GM12878 (cell line): ENCODE measurements around the gene BMP7. TPM values are rescaled to one million over a fixed set of nuclear protein-coding genes. Genes with fewer than 3 reads are reported as not detected.
"Not testable (repeated sequence)": the region's sequence is repeated elsewhere in the genome, so short reads cannot be mapped to it uniquely, and the experiment has no call there.

Experiments
- ATAC-seq: fragments of 200-7000 bp; cut with Tn5 transposase; 3 replicates; pipeline ENCODE4 v1.9.1; 2020; ENCODE audit warnings: mild to moderate bottlenecking, moderate library complexity
- BruUV-seq: library from RNA; stranded (reverse); fragments of 400-500 nt; replicated peaks from 2 replicates; lab custom pipeline; 2021; lab: Mats Ljungman, UMichigan
- CTCF ChIA-PET: fragments of 300-600 bp; sonication (Branson Sonifier 250); formaldehyde crosslinking; extraction: SDS; loops from one replicate; lab custom pipeline; 2021; ENCODE audit warnings: inconsistent platforms; lab: Yijun Ruan, JAX
- POLR2A ChIA-PET: fragments of 350-600 bp; formaldehyde crosslinking; extraction: SDS; loops from one replicate; lab custom pipeline; 2021; ENCODE audit warnings: inconsistent platforms; lab: Charles Lee
- RAD21 ChIA-PET: fragments of 300-600 bp; sonication (Branson Sonifier 250); formaldehyde crosslinking; loops from one replicate; lab custom pipeline; 2023; ENCODE audit warnings: antibody characterized with exemption; ENCODE audit not compliant: unreplicated experiment; lab: Charles Lee
- SMC1A ChIA-PET: fragments of 300-600 bp; sonication (Branson Sonifier 250); formaldehyde crosslinking; loops from one replicate; lab custom pipeline; 2023; ENCODE audit not compliant: unreplicated experiment, uncharacterized antibody; lab: Charles Lee
- DNase-seq: peaks from one replicate; pipeline ENCODE4 v3.0.0-alpha.2; 2011; ENCODE audit warnings: low read depth, low spot score
- FAIRE-seq: peaks from 3 replicates; lab custom pipeline; 2011; peaks lifted over from hg19 to GRCh38; lab: Jason Lieb, UNC
- H2AFZ ChIP-seq: 2 replicates; pipeline ENCODE4 v1.6.0; 2011; ENCODE audit warnings: low read depth, low read length, control low read depth; ENCODE audit not compliant: control insufficient read depth
- H3K27ac ChIP-seq: 2 replicates; pipeline ENCODE4 v1.5.1; 2011; ENCODE audit warnings: control low read depth; ENCODE audit not compliant: control insufficient read depth, insufficient read depth
- H3K27me3 ChIP-seq, 2 experiments: replicated peaks in 1 of 2; 2 replicates each; pipeline versions ENCODE4 v1.6.0 to v1.6.1; 2011; ENCODE audit warnings: low read length in 1 of 2; ENCODE audit not compliant: control insufficient read depth in 2 of 2, insufficient read depth in 2 of 2
- H3K36me3 ChIP-seq, 2 experiments: 2 replicates each; pipeline ENCODE4 v1.5.1; 2011; ENCODE audit warnings: low read length in 1 of 2; ENCODE audit not compliant: control insufficient read depth in 2 of 2, insufficient read depth in 2 of 2
- H3K4me1 ChIP-seq: 2 replicates; pipeline ENCODE4 v1.6.1; 2011; ENCODE audit warnings: mild to moderate bottlenecking, low read length, moderate library complexity, mixed read lengths; ENCODE audit not compliant: control insufficient read depth, insufficient read depth
- H3K4me2 ChIP-seq: 2 replicates; pipeline ENCODE4 v1.6.0; 2011; ENCODE audit warnings: control low read depth; ENCODE audit not compliant: control insufficient read depth, insufficient read depth
- H3K4me3 ChIP-seq: fragments of 200-600 bp; sonication (generic); 2 replicates; pipeline ENCODE4 v1.5.1; 2016
- H3K79me2 ChIP-seq: 2 replicates; pipeline ENCODE4 v1.6.0; 2011; ENCODE audit warnings: low read length; ENCODE audit not compliant: control insufficient read depth, insufficient read depth
- H3K9ac ChIP-seq: 2 replicates; pipeline ENCODE4 v1.8.0; 2011; ENCODE audit warnings: low read length, control low read depth, mixed read lengths; ENCODE audit not compliant: control insufficient read depth, insufficient read depth
- H3K9me3 ChIP-seq: replicated peaks from 3 replicates; pipeline ENCODE4 v1.5.1; 2011; ENCODE audit warnings: mild to moderate bottlenecking, low read length; ENCODE audit not compliant: control insufficient read depth, insufficient read depth
- H4K20me1 ChIP-seq: 2 replicates; pipeline ENCODE4 v1.6.0; 2011; ENCODE audit not compliant: control insufficient read depth, insufficient read depth
- ETV6 ChIP-seq, 2 experiments: fragments of 450-650 bp in 1 of 2; IDR thresholded peaks in 1 of 2; conservative IDR thresholded peaks in 1 of 2; 2 replicates each; pipeline ENCODE4 v1.6.1; 2014; ENCODE audit warnings: antibody characterized with exemption in 1 of 2, borderline replicate concordance in 1 of 2, low read depth in 1 of 2, mild to moderate bottlenecking in 1 of 2, moderate library complexity in 1 of 2
- IRF4 ChIP-seq: IDR thresholded peaks from 2 replicates; pipeline ENCODE4 v1.6.1; 2011; ENCODE audit warnings: low read depth, low read length
- NFXL1 ChIP-seq: fragments of 450-650 bp; IDR thresholded peaks from 2 replicates; pipeline ENCODE4 v1.6.1; 2017; ENCODE audit warnings: antibody characterized with exemption, mild to moderate bottlenecking, borderline replicate concordance
- SP1 ChIP-seq: IDR thresholded peaks from one replicate; pipeline ENCODE4 v1.6.1; 2011; ENCODE audit warnings: low read depth, low read length
- ZNF622 ChIP-seq: fragments of 450-650 bp; IDR thresholded peaks from 2 replicates; pipeline ENCODE4 v1.6.1; 2017; ENCODE audit warnings: mild to moderate bottlenecking, inconsistent platforms
- WGBS: methylation state at CpG from one replicate; pipeline ENCODE4 v1.1.6; 2016; ENCODE audit warnings: low lambda C conversion rate; ENCODE audit not compliant: insufficient replicate concordance, insufficient coverage; ENCODE audit errors: missing lambda C conversion rate; 5-methylcytosine and 5-hydroxymethylcytosine counted together
- in situ Hi-C: fragments of 300-500 bp; cut with MboI; formaldehyde crosslinking; loops from 9 replicates; pipeline ENCODE4 v1.14.3; 2018; ENCODE audit warnings: mixed read lengths
- intact Hi-C: fragments of 100-400 bp; cut with micrococcal nuclease; formaldehyde crosslinking; loops from one replicate; pipeline ENCODE4 v1.14.2; 2022; ENCODE audit not compliant: unreplicated experiment
- polyA plus RNA-seq, 11 experiments: library from polyadenylated mRNA; depleted of rRNA in 4 of 11; unstranded in 6 of 11; stranded (reverse) in 5 of 11; fragments of >200 nt; fragmentation: Nextera tagmentation in 4 of 11; fragmentation: Illumina TruSeq in 1 of 11; extraction: Ambion mirVana in 4 of 11; extraction: Trizol in 1 of 11; gene quantifications; 1 replicate in 1 of 11; 2 replicates in 10 of 11; pipeline versions ENCODE4 v1.2.1 to v1.2.3, GENCODE V29; 2011 to 2016; ENCODE audit warnings: inconsistent platforms in 2 of 11, missing spikeins in 2 of 11, low read depth in 1 of 11
- total RNA-seq, 4 experiments: library from RNA; depleted of rRNA in 3 of 4; stranded (reverse); fragments of >200 nt in 3 of 4; fragmentation: Illumina TruSeq in 1 of 4; extraction: Trizol in 1 of 4; gene quantifications; 2 replicates each; pipeline versions ENCODE4 v1.2.1 to v1.2.3, GENCODE V29; 2013 to 2021
- TF ChIP-seq, protein P1 (sequence below): IDR thresholded peaks from 2 replicates; pipeline ENCODE4 v1.6.1; 2012; ENCODE audit warnings: low read depth, low read length, improper control_type of control experiment

The BMP7 gene
- total and polyA plus RNA-seq, 10 of the 15 experiments (the other 5 are each of a cell fraction or from before 2014, with no cell fraction given), result 0.18 to 0.51 (median 0.28) TPM; not detected in 7

DNA sequence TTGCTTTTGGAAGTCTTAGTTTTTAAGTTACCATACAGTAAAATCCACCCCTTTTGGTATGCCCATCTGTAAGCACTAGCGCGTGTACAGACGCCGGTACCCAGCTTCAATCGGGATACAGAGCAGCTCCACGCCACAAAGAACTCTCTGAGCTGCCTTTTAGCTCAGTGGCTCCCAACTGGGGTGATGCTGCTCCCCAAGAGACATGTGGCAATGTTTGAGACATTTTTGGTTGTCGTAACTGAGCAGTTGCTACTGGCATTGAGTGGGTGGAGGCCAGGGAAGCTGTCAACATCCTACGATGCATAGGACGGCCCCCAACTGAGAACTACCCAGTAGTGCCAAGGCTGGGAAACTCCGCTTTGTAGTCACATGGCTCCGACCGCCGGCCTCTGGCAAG, 73.3 kb downstream of the BMP7 start (continued):
- TF ChIP-seq, protein P1, sequence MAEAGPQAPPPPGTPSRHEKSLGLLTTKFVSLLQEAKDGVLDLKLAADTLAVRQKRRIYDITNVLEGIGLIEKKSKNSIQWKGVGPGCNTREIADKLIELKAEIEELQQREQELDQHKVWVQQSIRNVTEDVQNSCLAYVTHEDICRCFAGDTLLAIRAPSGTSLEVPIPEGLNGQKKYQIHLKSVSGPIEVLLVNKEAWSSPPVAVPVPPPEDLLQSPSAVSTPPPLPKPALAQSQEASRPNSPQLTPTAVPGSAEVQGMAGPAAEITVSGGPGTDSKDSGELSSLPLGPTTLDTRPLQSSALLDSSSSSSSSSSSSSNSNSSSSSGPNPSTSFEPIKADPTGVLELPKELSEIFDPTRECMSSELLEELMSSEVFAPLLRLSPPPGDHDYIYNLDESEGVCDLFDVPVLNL, result no peak
- TF ChIP-seq SP1, result no peak

GRCh38 chr20:57192311-57192710, 74.1 kb downstream of the BMP7 start:
- SMC1A ChIA-PET, result no interaction called here
- no peak overlapping the region for H3K4me2 ChIP-seq
- peaks cover 0 to 2% of the 10 kb centered on the region in 2 experiments; a peak in 2 of 4 replicates for H3K27me3 ChIP-seq
- WGBS, result 46% methylated on average over 6 of the region's 6 CpGs
- H3K9ac ChIP-seq, result no peak overlapping the region
- H3K36me3 ChIP-seq, result no peaks in the 10 kb centered on the region
- H3K79me2 ChIP-seq, result no peaks in the 10 kb centered on the region
- RAD21 ChIA-PET, result no interaction called here
- POLR2A ChIA-PET, result no interaction called here
- no peak overlapping the region for H2AFZ ChIP-seq
- BruUV-seq, result no TSS peak
- CTCF ChIA-PET, result no interaction called here
- no peak for TF ChIP-seq ZNF622
- no peak for TF ChIP-seq IRF4
- TF ChIP-seq NFXL1, result peak; percentile 81
- DNase-seq, result no peak
- no peak for FAIRE-seq
- no peaks in the 10 kb centered on the region for H3K4me1 ChIP-seq
- H4K20me1 ChIP-seq, result no peaks in the 10 kb centered on the region; the same call in 1 of the 2 replicates
- ATAC-seq, result no peak
- intact Hi-C loops (no loop called here), in situ Hi-C loops (no loop called here)
- no peak overlapping the region for H3K27ac ChIP-seq
- H3K4me3 ChIP-seq, result no peak overlapping the region
- H3K9me3 ChIP-seq, result no peaks in the 10 kb centered on the region

DNA sequence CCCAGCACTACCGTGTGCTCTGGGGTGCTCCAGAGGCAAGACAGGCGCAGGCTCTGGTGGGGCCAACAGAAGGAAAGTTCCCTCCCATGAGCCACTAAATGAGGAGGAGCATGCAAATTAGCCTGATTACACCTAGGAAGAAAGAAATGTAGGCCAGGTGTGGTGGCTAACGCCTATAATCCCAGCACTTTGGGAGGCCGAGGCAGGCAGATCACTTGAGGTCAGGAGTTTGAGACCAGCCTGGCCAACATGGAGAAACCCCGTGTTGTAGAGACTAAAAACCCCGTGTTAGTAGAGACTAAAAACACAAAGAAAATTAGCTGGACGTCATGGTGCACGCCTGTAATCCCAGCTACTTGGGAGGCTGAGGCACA, 75.2 kb downstream of the BMP7 start:
- DNase-seq, H3K27ac ChIP-seq, H3K36me3 ChIP-seq, SMC1A ChIA-PET, BruUV-seq, CTCF ChIA-PET, POLR2A ChIA-PET, H3K79me2 ChIP-seq, H3K9me3 ChIP-seq, RAD21 ChIA-PET, intact Hi-C loops, H3K4me3 ChIP-seq, in situ Hi-C loops, H3K4me1 ChIP-seq, H3K27me3 ChIP-seq, H4K20me1 ChIP-seq, H3K9ac ChIP-seq, H2AFZ ChIP-seq, FAIRE-seq, H3K4me2 ChIP-seq, ATAC-seq: not testable (repeated sequence)
- TF ChIP-seq ETV6 (conservative IDR thresholded peaks at IDR 0.05 in 1 of 2, IDR thresholded peaks at IDR 0.05 in 1 of 2; ENCODE audit: borderline replicate concordance in 1 of 2, low read depth in 1 of 2), result peak in 1 of 2 experiments; percentile 47; a peak in 1 of 4 replicates
- WGBS, result 41% methylated on average over 8 of the region's 8 CpGs
